Neural cell (in vitro differentiated cells): ENCODE results near the gene GNA12. TPM values are rescaled to one million over a fixed set of nuclear protein-coding genes. Genes with fewer than 3 reads are reported as not detected.

Experiments
- H2AFZ ChIP-seq: fragments of 200-600, 300-800 bp; sonication (generic), shearing (Covaris generic); 2 replicates; pipeline ENCODE4 v1.6.0; 2014; ENCODE audit warnings: low read depth, mild to moderate bottlenecking, antibody characterized with exemption, low read length, moderate library complexity
- H3F3A ChIP-seq: fragments of 200-600 bp; shearing (Covaris generic); 2 replicates; pipeline ENCODE4 v1.6.1; 2016; ENCODE audit warnings: mild to moderate bottlenecking, moderate library complexity, mixed read lengths, antibody characterized with exemption, low read length; ENCODE audit not compliant: insufficient read depth, poor library complexity, severe bottlenecking
- H3K27ac ChIP-seq: fragments of 200-600, 300-800 bp; sonication (generic), shearing (Covaris generic); 2 replicates; pipeline ENCODE4 v1.5.1; 2014; ENCODE audit warnings: mild to moderate bottlenecking, low read length, moderate library complexity
- H3K27me3 ChIP-seq: fragments of 300-800, 200-600 bp; sonication (generic), shearing (Covaris generic); 2 replicates; pipeline ENCODE4 v1.6.0; 2014; ENCODE audit warnings: mild to moderate bottlenecking, low read depth, low read length, moderate library complexity; ENCODE audit not compliant: insufficient read depth
- H3K36me3 ChIP-seq: fragments of 300-800, 200-600 bp; sonication (generic), shearing (Covaris generic); 2 replicates; pipeline ENCODE4 v1.5.1; 2014; ENCODE audit warnings: mild to moderate bottlenecking, antibody characterized with exemption, low read length, moderate library complexity; ENCODE audit not compliant: insufficient read depth
- H3K4me2 ChIP-seq: fragments of 300-800, 200-600 bp; sonication (generic), shearing (Covaris generic); 2 replicates; pipeline ENCODE4 v1.6.0; 2014; ENCODE audit warnings: mild to moderate bottlenecking, low read length
- H3K4me3 ChIP-seq: fragments of 300-800, 200-600 bp; sonication (generic), shearing (Covaris generic); 2 replicates; pipeline ENCODE4 v1.5.1; 2014; ENCODE audit warnings: mild to moderate bottlenecking, low read length, moderate library complexity
- H3K79me2 ChIP-seq: fragments of 200-600 bp; shearing (Covaris generic); replicated peaks from 2 replicates; pipeline ENCODE4 v1.6.0; 2014; ENCODE audit warnings: mild to moderate bottlenecking, low read length, moderate library complexity; ENCODE audit not compliant: insufficient read depth
- H3K9ac ChIP-seq: fragments of 300-800, 200-600 bp; sonication (generic), shearing (Covaris generic); 2 replicates; pipeline ENCODE4 v1.6.1; 2016; ENCODE audit warnings: mild to moderate bottlenecking, low read length, mixed read lengths
- H3K9me2 ChIP-seq: fragments of 200-600 bp; shearing (Covaris generic); 2 replicates; pipeline ENCODE4 v1.6.1; 2016; ENCODE audit warnings: mild to moderate bottlenecking, low read length, mixed read lengths; ENCODE audit not compliant: insufficient read depth
- H3K9me3 ChIP-seq: fragments of 200-600, 300-800 bp; sonication (generic), shearing (Covaris generic); 2 replicates; pipeline ENCODE4 v1.6.1; 2016; ENCODE audit warnings: mild to moderate bottlenecking, mixed run types, low read length, moderate library complexity, mixed read lengths
- H4K20me1 ChIP-seq: fragments of 200-600 bp; shearing (Covaris generic); 2 replicates; pipeline ENCODE4 v1.6.1; 2016; ENCODE audit warnings: mild to moderate bottlenecking, mixed run types; ENCODE audit not compliant: insufficient read depth
- CTCF ChIP-seq: fragments of 450-650 bp; IDR thresholded peaks from 2 replicates; pipeline ENCODE4 v1.5.1; 2014; ENCODE audit warnings: antibody characterized with exemption, mild to moderate bottlenecking, moderate library complexity; ENCODE audit not compliant: poor library complexity, severe bottlenecking
- EP300 ChIP-seq: fragments of 450-650 bp; conservative IDR thresholded peaks from 2 replicates; pipeline ENCODE4 v1.6.1; 2014; ENCODE audit warnings: antibody characterized with exemption, mild to moderate bottlenecking, moderate library complexity; ENCODE audit not compliant: poor library complexity, severe bottlenecking
- EZH2 ChIP-seq: fragments of 200-600, 300-800 bp; shearing (Covaris generic), sonication (generic); IDR thresholded peaks from 2 replicates; pipeline ENCODE4 v1.6.1; 2014; ENCODE audit warnings: antibody characterized with exemption, low read length, borderline replicate concordance, mild to moderate bottlenecking; ENCODE audit not compliant: insufficient read depth, poor library complexity, severe bottlenecking
- MXI1 ChIP-seq: fragments of 450-650 bp; conservative IDR thresholded peaks from 2 replicates; pipeline ENCODE4 v1.6.1; 2014; ENCODE audit warnings: antibody characterized with exemption, mild to moderate bottlenecking; ENCODE audit not compliant: poor library complexity, severe bottlenecking
- POLR2AphosphoS5 ChIP-seq: IDR thresholded peaks from 2 replicates; pipeline ENCODE4 v1.6.1; 2012
- RAD21 ChIP-seq: fragments of 450-650 bp; conservative IDR thresholded peaks from 2 replicates; pipeline ENCODE4 v1.6.1; 2014; ENCODE audit warnings: antibody characterized with exemption, mild to moderate bottlenecking, moderate library complexity
- SMC3 ChIP-seq: fragments of 450-650 bp; conservative IDR thresholded peaks from 2 replicates; pipeline ENCODE4 v1.6.1; 2014; ENCODE audit warnings: antibody characterized with exemption, mild to moderate bottlenecking, moderate library complexity; ENCODE audit not compliant: poor library complexity
- TAF1 ChIP-seq: IDR thresholded peaks from 2 replicates; pipeline ENCODE4 v1.6.1; 2012; ENCODE audit warnings: low read depth
- polyA plus RNA-seq: library from polyadenylated mRNA; depleted of rRNA; stranded (reverse); fragments of >200 nt; gene quantifications from 2 replicates; pipeline ENCODE4 v1.2.3, GENCODE V29; 2014
- TF ChIP-seq, protein P1 (sequence below): IDR thresholded peaks from 2 replicates; pipeline ENCODE4 v1.6.1; 2012; ENCODE audit warnings: borderline replicate concordance

Gene GNA12
- polyA plus RNA-seq, 1 donor from 2014 or later, result 15.5 TPM

- Histone ChIP-seq H3K4me3 (no peak overlapping the region), H4K20me1 (no peaks in the 10 kb centered on the region), H3K79me2 (no peaks in the 10 kb centered on the region), H2AFZ (no peak overlapping the region), H3K4me2 (no peak overlapping the region), H3K27me3 (no peaks in the 10 kb centered on the region), H3F3A (no peaks in the 10 kb centered on the region), H3K36me3 (no peaks in the 10 kb centered on the region), H3K9me3 (no peaks in the 10 kb centered on the region), H3K9ac (no peak overlapping the region), H3K9me2 (no peaks in the 10 kb centered on the region), H3K27ac (no peak overlapping the region)
- TF ChIP-seq SMC3 (no peak), RAD21 (no peak), EZH2 (no peak), POLR2AphosphoS5 (no peak), TAF1 (no peak), CTCF (no peak), EP300 (no peak), MXI1 (no peak)
- TF ChIP-seq, protein P1, sequence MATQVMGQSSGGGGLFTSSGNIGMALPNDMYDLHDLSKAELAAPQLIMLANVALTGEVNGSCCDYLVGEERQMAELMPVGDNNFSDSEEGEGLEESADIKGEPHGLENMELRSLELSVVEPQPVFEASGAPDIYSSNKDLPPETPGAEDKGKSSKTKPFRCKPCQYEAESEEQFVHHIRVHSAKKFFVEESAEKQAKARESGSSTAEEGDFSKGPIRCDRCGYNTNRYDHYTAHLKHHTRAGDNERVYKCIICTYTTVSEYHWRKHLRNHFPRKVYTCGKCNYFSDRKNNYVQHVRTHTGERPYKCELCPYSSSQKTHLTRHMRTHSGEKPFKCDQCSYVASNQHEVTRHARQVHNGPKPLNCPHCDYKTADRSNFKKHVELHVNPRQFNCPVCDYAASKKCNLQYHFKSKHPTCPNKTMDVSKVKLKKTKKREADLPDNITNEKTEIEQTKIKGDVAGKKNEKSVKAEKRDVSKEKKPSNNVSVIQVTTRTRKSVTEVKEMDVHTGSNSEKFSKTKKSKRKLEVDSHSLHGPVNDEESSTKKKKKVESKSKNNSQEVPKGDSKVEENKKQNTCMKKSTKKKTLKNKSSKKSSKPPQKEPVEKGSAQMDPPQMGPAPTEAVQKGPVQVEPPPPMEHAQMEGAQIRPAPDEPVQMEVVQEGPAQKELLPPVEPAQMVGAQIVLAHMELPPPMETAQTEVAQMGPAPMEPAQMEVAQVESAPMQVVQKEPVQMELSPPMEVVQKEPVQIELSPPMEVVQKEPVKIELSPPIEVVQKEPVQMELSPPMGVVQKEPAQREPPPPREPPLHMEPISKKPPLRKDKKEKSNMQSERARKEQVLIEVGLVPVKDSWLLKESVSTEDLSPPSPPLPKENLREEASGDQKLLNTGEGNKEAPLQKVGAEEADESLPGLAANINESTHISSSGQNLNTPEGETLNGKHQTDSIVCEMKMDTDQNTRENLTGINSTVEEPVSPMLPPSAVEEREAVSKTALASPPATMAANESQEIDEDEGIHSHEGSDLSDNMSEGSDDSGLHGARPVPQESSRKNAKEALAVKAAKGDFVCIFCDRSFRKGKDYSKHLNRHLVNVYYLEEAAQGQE, result no peak
Measured at GRCh38 chr7:2876031-2876731, 32.1 kb upstream of the GNA12 start.

DNA sequence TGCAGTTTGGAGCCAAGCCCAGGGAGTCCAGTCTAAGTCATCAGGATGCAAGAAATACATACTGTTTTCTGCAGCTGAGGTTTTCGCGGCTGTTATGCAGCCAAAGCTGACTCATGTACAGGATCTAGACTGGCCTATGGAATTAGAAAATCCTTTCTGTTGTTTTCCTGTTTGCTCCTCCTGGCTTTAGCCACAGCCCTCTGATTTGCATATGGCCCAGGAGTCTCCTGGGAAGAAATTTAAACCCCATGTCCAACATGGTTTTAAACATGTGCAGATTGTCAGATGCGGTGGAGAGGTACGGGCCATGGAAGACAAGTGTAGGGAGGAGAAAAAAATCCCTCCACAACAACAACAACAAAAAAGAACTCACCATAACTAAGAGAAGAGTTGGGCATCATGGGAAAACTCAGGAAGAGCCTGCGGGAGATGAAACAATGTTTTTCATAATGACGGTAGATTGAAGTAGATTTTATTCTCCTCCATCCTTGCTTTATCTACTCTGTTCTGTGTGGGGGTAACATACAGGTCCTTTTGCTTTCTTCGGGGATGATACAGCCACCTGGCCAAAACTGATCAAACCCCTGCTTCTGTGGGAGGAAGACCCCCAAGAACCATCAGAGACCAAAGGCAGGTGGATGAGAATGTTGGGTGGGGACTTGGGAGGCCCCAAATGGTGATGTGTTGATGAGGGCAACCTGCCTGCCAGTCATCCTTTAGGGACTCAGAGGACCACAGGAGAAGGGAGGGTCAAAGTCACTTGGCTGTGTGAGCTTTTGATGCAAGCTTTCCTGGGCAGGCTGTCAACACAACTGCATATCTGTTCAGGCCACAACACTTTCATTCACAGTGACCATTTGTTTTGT is 29.8 kb upstream of the GNA12 start:
- H3K36me3 ChIP-seq, result no peaks in the 10 kb centered on the region
- TF ChIP-seq CTCF (no peak), RAD21 (no peak), POLR2AphosphoS5 (no peak), EZH2 (no peak), MXI1 (no peak), EP300 (no peak), TAF1 (no peak), SMC3 (no peak)
- TF ChIP-seq, protein P1, result no peak
- no peak overlapping the region for H3K9ac ChIP-seq
- no peaks in the 10 kb centered on the region for H4K20me1 ChIP-seq
- no peak overlapping the region for H2AFZ ChIP-seq
- H3K27ac ChIP-seq, result no peak overlapping the region
- no peak overlapping the region for H3K4me3 ChIP-seq
- H3K9me3 ChIP-seq, result no peaks in the 10 kb centered on the region
- H3F3A ChIP-seq, result no peaks in the 10 kb centered on the region
- H3K4me2 ChIP-seq, result no peak overlapping the region
- H3K27me3 ChIP-seq, result no peaks in the 10 kb centered on the region
- no peaks in the 10 kb centered on the region for H3K9me2 ChIP-seq
- no peaks in the 10 kb centered on the region for H3K79me2 ChIP-seq
